Stimulated activated CD8-positive, alpha-beta memory T cell treated with anti-CD3 and anti-CD28 coated beads, Interleukin-2, amount 100 ng/mL, for 1 hour (primary cell): Measurements from ENCODE around the gene LIFR.
"Not testable (repeated sequence)": the region's sequence is repeated elsewhere in the genome, so short reads cannot be mapped to it uniquely, and the experiment has no call there.

Experiments
- DNase-seq, 2 donors: peaks; one replicate each; pipeline ENCODE4 v3.0.0-alpha.2; 2020; ENCODE audit warnings: low read depth in 2 of 2

LIFR gene

GRCh38 chr5:38556599-38557307 lies at the start of gene LIFR:
Gene LIFR, minus strand, starts transcription at chr5:38556646. Its CDS starts 25,999 bp downstream, at chr5:38530647.
- no peak for DNase-seq

- DNase-seq, result no peak
Observed at GRCh38 chr5:38605610-38606009, 49.2 kb upstream of the LIFR start.

- DNase-seq, result no peak
Observed at GRCh38 chr5:38603691-38604090, 47.2 kb upstream of the LIFR start.

GRCh38 chr5:38602641-38603040 lies 46.2 kb upstream of the LIFR start:
- DNase-seq, result no peak

GRCh38 chr5:38601863-38602298 lies 45.4 kb upstream of the LIFR start:
- no peak for DNase-seq

GRCh38 chr5:38601133-38601862 lies 44.9 kb upstream of the LIFR start:
- no peak for DNase-seq

- DNase-seq, result no peak
Observed at GRCh38 chr5:38600329-38601045, 44.0 kb upstream of the LIFR start.

- not testable (repeated sequence) for DNase-seq
Observed at GRCh38 chr5:38599751-38600150, 43.3 kb upstream of the LIFR start.

- DNase-seq, result no peak
Observed at GRCh38 chr5:38598994-38599617, 42.7 kb upstream of the LIFR start.

GRCh38 chr5:38598296-38598993 lies 42.0 kb upstream of the LIFR start:
- no peak for DNase-seq

GRCh38 chr5:38596981-38597380 lies 40.5 kb upstream of the LIFR start:
- DNase-seq, result no peak

- no peak for DNase-seq
Observed at GRCh38 chr5:38595132-38595745, 38.8 kb upstream of the LIFR start.

GRCh38 chr5:38593959-38594358 lies 37.5 kb upstream of the LIFR start:
- no peak for DNase-seq

- no peak for DNase-seq
Observed at GRCh38 chr5:38591523-38591849, 35.0 kb upstream of the LIFR start.

GRCh38 chr5:38590838-38591522 lies 34.5 kb upstream of the LIFR start:
- no peak for DNase-seq

GRCh38 chr5:38589629-38590028 lies 33.2 kb upstream of the LIFR start:
- no peak for DNase-seq

GRCh38 chr5:38585816-38586215 lies 29.4 kb upstream of the LIFR start:
- DNase-seq, result no peak

- no peak for DNase-seq
Observed at GRCh38 chr5:38583500-38583899, 27.1 kb upstream of the LIFR start.

- no peak for DNase-seq
Observed at GRCh38 chr5:38582975-38583319, 26.5 kb upstream of the LIFR start.

- DNase-seq, result no peak
Observed at GRCh38 chr5:38582293-38582974, 26.0 kb upstream of the LIFR start.
